K562 (cell line): ENCODE measurements around the gene MPHOSPH6. TPM values are rescaled to one million over a fixed set of nuclear protein-coding genes. Genes with fewer than 3 reads are reported as not detected.

ENCODE experiments used
- CREB1 ChIP-seq, 2 experiments: sonication (generic) in 1 of 2; formaldehyde crosslinking in 1 of 2; IDR thresholded peaks; 2 replicates each; pipeline versions ENCODE4 v1.6.1 to v1.8.0; 2012 to 2022; ENCODE audit warnings: inconsistent platforms in 1 of 2, mild to moderate bottlenecking in 1 of 2, missing genetic modification reagents in 1 of 2, moderate library complexity in 1 of 2
- GATAD2A ChIP-seq: fragments of 450-650 bp; IDR thresholded peaks from 2 replicates; pipeline ENCODE4 v1.6.1; 2017
- HDAC1 ChIP-seq, 2 experiments: fragments of 450-650 bp; IDR thresholded peaks; 2 replicates each; pipeline ENCODE4 v1.6.1; 2016 to 2017; ENCODE audit warnings: inconsistent platforms in 1 of 2, mild to moderate bottlenecking in 1 of 2, moderate library complexity in 1 of 2
- HDAC2 ChIP-seq: fragments of 450-650 bp; IDR thresholded peaks from 2 replicates; pipeline ENCODE4 v1.6.1; 2016; ENCODE audit warnings: mild to moderate bottlenecking
- HEY1 ChIP-seq: fragments of 250-450 bp; sonication (Bioruptor Pico); IDR thresholded peaks from 2 replicates; pipeline ENCODE4 v1.5.0; 2020; ENCODE audit warnings: mild to moderate bottlenecking, moderate library complexity, borderline replicate concordance
- MCM2 ChIP-seq: fragments of 450-650 bp; IDR thresholded peaks from 2 replicates; pipeline ENCODE4 v1.6.1; 2017; ENCODE audit warnings: low read depth, mild to moderate bottlenecking
- NR2C2 ChIP-seq, 2 experiments: fragments of 200-800 bp in 1 of 2; sonication (Bioruptor generic) in 1 of 2; sonication (generic) in 1 of 2; formaldehyde crosslinking in 1 of 2; IDR thresholded peaks; 2 replicates each; pipeline versions ENCODE4 v1.6.1 to v1.8.0; 2016 to 2022; ENCODE audit warnings: mild to moderate bottlenecking in 1 of 2, missing compliant biosample characterization in 1 of 2, missing genetic modification characterization in 1 of 2, missing genetic modification reagents in 1 of 2
- TCFL5 ChIP-seq: fragments of 250-450 bp; sonication (Bioruptor Pico); conservative IDR thresholded peaks from 2 replicates; pipeline ENCODE4 v1.6.1; 2021; ENCODE audit warnings: mild to moderate bottlenecking, moderate library complexity, matching md5 sums
- TGIF2 ChIP-seq: sonication (generic); formaldehyde crosslinking; IDR thresholded peaks from 2 replicates; pipeline ENCODE4 v1.8.1; 2022; ENCODE audit warnings: mild to moderate bottlenecking, missing genetic modification reagents, moderate library complexity
- ZNF121 ChIP-seq: sonication (generic); formaldehyde crosslinking; conservative IDR thresholded peaks from 2 replicates; pipeline ENCODE4 v1.8.0; 2022; ENCODE audit warnings: missing genetic modification reagents
- ZNF143 ChIP-seq: sonication (generic); formaldehyde crosslinking; IDR thresholded peaks from 2 replicates; pipeline ENCODE4 v1.9.0; 2022; ENCODE audit warnings: mild to moderate bottlenecking, missing genetic modification reagents
- ZNF24 ChIP-seq: fragments of 450-650 bp; IDR thresholded peaks from 2 replicates; pipeline ENCODE4 v1.6.1; 2016
- ZNF274 ChIP-seq: IDR thresholded peaks from 2 replicates; pipeline ENCODE4 v1.6.1; 2011; ENCODE audit warnings: low read depth, mild to moderate bottlenecking, low read length, moderate library complexity, borderline replicate concordance
- ZNF3 ChIP-seq: fragments of 250-450 bp; sonication (Bioruptor Pico); IDR thresholded peaks from 2 replicates; pipeline ENCODE4 v1.5.0; 2021; ENCODE audit warnings: mild to moderate bottlenecking, moderate library complexity
- ZSCAN32 ChIP-seq: fragments of 450-650 bp; formaldehyde crosslinking; IDR thresholded peaks from 2 replicates; pipeline ENCODE4 v1.4.0; 2020; ENCODE audit warnings: mild to moderate bottlenecking, moderate library complexity
- polyA plus RNA-seq, 8 experiments: library from polyadenylated mRNA; depleted of rRNA in 4 of 8; stranded (reverse) in 5 of 8; unstranded in 3 of 8; fragments of >200 nt; fragmentation: Nextera tagmentation in 2 of 8; fragmentation: Illumina TruSeq in 1 of 8; extraction: Ambion mirVana in 2 of 8; extraction: Trizol in 1 of 8; gene quantifications; 2 replicates each; pipeline versions ENCODE4 v1.2.1 to v1.2.3, GENCODE V29; 2011 to 2014; ENCODE audit warnings: inconsistent platforms in 1 of 8, missing spikeins in 1 of 8
- total RNA-seq, 7 experiments: library from RNA; depleted of rRNA in 6 of 7; stranded (reverse); fragments of >200 nt in 6 of 7; fragmentation: Illumina TruSeq in 2 of 7; extraction: Trizol in 2 of 7; gene quantifications; 2 replicates each; pipeline versions ENCODE4 v1.2.1 to v1.2.3, GENCODE V29; 2011 to 2021; ENCODE audit warnings: low replicate concordance in 1 of 7
- TF ChIP-seq, protein P1 (sequence below): fragments of 250-450 bp; sonication (Bioruptor Pico); IDR thresholded peaks from 2 replicates; pipeline ENCODE4 v1.8.0; 2022; ENCODE audit warnings: moderate library complexity, mild to moderate bottlenecking, inconsistent platforms
- TF ChIP-seq, protein P2 (sequence below): sonication (generic); formaldehyde crosslinking; IDR thresholded peaks from 2 replicates; pipeline ENCODE4 v1.8.1; 2023; ENCODE audit warnings: mild to moderate bottlenecking, missing genetic modification reagents
- TF ChIP-seq, protein P3 (sequence below): fragments of 250-450 bp; sonication (Bioruptor Pico); IDR thresholded peaks from 2 replicates; pipeline ENCODE4 v1.5.0; 2021
- TF ChIP-seq, protein P4 (sequence below), 2 experiments: IDR thresholded peaks; 2 replicates each; pipeline ENCODE4 v1.6.1; 2011; ENCODE audit warnings: borderline replicate concordance in 1 of 2, control low read depth in 1 of 2, low read depth in 1 of 2, low read length in 1 of 2, mild to moderate bottlenecking in 1 of 2, mixed read lengths in 1 of 2, moderate library complexity in 1 of 2; ENCODE audit not compliant: insufficient read depth in 1 of 2, insufficient read length in 1 of 2, poor library complexity in 1 of 2, severe bottlenecking in 1 of 2; ENCODE audit errors: extremely low read depth in 1 of 2

The MPHOSPH6 gene
- total and polyA plus RNA-seq, 9 of the 15 experiments (the other 6 are each of a cell fraction or from before 2014, with no cell fraction given): 37.0 to 153 (median 76.7) TPM

DNA sequence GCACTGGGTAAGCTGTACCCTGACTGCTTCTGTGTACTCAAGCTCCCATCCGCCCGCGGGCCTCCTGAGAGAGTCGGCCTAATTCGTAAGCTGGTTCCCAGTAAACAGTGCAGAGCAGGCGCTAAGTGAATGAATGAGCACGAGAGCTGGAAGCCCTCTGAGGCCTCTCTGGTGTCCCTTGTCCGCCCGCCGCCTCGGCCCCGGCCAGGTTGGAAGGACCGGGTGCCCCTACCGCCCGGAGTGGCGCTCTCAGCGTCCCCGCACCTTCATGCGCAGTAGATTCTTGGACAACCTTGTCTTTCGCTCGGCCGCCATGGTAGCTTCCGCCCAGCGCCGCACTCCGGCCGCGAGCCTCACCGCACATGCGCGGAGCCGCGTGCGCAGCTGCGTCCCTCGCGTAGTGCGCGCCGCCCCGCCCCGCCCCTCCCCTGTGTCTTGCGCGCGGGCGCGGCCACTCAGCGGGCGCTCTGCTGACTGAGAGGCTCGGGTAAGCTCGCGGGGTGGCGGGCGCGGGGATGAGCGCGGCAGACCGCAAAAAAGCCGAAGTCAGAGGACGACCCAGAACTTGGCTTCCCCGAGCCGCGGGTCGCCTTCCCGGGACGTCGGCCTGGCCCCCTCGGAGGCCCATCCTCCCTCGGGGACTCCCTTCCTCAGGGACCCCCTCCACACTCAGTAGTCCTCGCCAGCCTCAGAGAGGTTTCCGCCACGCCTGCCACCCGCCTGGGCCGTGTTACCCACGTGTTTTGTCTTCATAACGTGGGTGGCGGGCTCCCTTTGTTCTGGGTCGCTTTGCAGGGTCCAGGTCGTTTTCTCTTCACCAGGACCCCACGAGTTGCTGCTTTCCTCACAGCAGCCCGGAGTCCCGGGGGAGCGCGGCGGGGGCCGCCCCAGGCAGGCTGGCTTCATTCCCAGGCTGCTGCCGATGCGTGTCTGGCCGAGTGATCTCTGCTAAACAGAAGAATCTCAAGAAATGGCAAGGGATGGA is at the start of gene MPHOSPH6 (continued):
- TF ChIP-seq, protein P1, sequence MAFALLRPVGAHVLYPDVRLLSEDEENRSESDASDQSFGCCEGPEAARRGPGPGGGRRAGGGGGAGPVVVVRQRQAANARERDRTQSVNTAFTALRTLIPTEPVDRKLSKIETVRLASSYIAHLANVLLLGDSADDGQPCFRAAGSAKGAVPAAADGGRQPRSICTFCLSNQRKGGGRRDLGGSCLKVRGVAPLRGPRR (CRISPR knock-in tag): no peak
- peak in 1 of 2 experiments; percentile 94; a peak in 2 of 4 replicates for TF ChIP-seq HDAC1 (IDR thresholded peaks at IDR 0.05)
- TF ChIP-seq, protein P2, sequence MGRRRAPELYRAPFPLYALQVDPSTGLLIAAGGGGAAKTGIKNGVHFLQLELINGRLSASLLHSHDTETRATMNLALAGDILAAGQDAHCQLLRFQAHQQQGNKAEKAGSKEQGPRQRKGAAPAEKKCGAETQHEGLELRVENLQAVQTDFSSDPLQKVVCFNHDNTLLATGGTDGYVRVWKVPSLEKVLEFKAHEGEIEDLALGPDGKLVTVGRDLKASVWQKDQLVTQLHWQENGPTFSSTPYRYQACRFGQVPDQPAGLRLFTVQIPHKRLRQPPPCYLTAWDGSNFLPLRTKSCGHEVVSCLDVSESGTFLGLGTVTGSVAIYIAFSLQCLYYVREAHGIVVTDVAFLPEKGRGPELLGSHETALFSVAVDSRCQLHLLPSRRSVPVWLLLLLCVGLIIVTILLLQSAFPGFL: no peak
- TF ChIP-seq NR2C2 (CRISPR knock-in tag; IDR thresholded peaks at IDR 0.05): no peak
- TF ChIP-seq NR2C2 (tag; IDR thresholded peaks at IDR 0.05): no peak
- no peak for TF ChIP-seq ZNF3 (CRISPR knock-in tag)
- TF ChIP-seq CREB1 (IDR thresholded peaks at IDR 0.05): 0 out of 2 replicates have a peak, but pooled peaks have one; percentile 31
- peak; percentile 75 for TF ChIP-seq CREB1 (CRISPR knock-in tag; IDR thresholded peaks at IDR 0.05)
- no peak for TF ChIP-seq MCM2
- no peak for TF ChIP-seq TGIF2 (CRISPR knock-in tag)
- TF ChIP-seq ZNF143 (CRISPR knock-in tag): no peak
- no peak for TF ChIP-seq TCFL5 (CRISPR knock-in tag)
- TF ChIP-seq, protein P3, sequence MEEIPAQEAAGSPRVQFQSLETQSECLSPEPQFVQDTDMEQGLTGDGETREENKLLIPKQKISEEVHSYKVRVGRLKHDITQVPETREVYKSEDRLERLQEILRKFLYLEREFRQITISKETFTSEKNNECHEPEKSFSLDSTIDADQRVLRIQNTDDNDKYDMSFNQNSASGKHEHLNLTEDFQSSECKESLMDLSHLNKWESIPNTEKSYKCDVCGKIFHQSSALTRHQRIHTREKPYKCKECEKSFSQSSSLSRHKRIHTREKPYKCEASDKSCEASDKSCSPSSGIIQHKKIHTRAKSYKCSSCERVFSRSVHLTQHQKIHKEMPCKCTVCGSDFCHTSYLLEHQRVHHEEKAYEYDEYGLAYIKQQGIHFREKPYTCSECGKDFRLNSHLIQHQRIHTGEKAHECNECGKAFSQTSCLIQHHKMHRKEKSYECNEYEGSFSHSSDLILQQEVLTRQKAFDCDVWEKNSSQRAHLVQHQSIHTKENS (CRISPR knock-in tag): no peak
- TF ChIP-seq ZSCAN32 (CRISPR knock-in tag): no peak
- TF ChIP-seq GATAD2A: no peak
- TF ChIP-seq ZNF121: no peak
- TF ChIP-seq HDAC2: 0 out of 2 replicates have a peak, but pooled peaks have one; percentile 56
- no peak for TF ChIP-seq HEY1 (CRISPR knock-in tag)
- TF ChIP-seq ZNF274: no peak
- TF ChIP-seq ZNF24: peak; percentile 84
- TF ChIP-seq, protein P4, sequence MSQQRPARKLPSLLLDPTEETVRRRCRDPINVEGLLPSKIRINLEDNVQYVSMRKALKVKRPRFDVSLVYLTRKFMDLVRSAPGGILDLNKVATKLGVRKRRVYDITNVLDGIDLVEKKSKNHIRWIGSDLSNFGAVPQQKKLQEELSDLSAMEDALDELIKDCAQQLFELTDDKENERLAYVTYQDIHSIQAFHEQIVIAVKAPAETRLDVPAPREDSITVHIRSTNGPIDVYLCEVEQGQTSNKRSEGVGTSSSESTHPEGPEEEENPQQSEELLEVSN (IDR thresholded peaks at IDR 0.05; ENCODE audit: borderline replicate concordance in 1 of 2, extremely low read depth in 1 of 2, insufficient read depth in 1 of 2, insufficient read length in 1 of 2, low read depth in 1 of 2, low read length in 1 of 2, poor library complexity in 1 of 2, severe bottlenecking in 1 of 2): peak; percentile 94 to 95
